GM21619 (cell line): ENCODE measurements around the gene LRRC7.
A peak's percentile ranks its signal among the peaks of the same experiment; 100 is the strongest.
"Not testable (repeated sequence)": the region's sequence is repeated elsewhere in the genome, so short reads cannot be mapped to it uniquely, and the experiment has no call there.

Source experiments
- ATAC-seq: cut with Tn5 transposase; IDR thresholded peaks from one replicate; pipeline ENCODE4 v1.9.1; 2021; ENCODE audit not compliant: unreplicated experiment

The LRRC7 gene

GRCh38 chr1:69693921-69694675 lies 126.4 kb downstream of the LRRC7 start:
- ATAC-seq = no peak

DNA sequence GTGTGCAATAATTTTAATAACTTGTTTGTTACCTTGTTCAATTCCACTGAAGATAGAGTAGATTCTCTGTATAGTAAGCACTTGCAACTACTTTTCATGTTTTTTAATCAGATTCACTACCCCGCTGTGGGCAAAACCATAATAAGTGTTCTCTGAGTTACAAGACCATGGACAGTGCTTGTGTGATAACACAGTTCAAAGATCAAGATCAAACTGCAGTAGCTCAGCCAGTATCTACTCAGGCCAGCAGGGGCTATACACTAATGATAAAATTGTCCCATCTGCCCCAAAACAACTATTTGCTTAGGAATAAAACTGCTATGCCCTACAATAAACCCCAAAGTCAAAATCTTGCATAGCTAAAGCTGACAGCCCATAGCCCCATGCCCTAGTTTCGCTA lies 129.6 kb downstream of the LRRC7 start:
- ATAC-seq = no peak

GRCh38 chr1:69700770-69701169 lies 133.0 kb downstream of the LRRC7 start:
- ATAC-seq = no peak

GRCh38 chr1:69702085-69702484 lies 134.4 kb downstream of the LRRC7 start:
- no peak for ATAC-seq

GRCh38 chr1:69706473-69706872 lies 138.8 kb downstream of the LRRC7 start:
- no peak for ATAC-seq

GRCh38 chr1:69707103-69707502 lies 139.4 kb downstream of the LRRC7 start:
- ATAC-seq = no peak

GRCh38 chr1:69710484-69711189 lies 142.9 kb downstream of the LRRC7 start:
- no peak for ATAC-seq

- ATAC-seq = no peak
Observed at GRCh38 chr1:69711190-69711930, 143.6 kb downstream of the LRRC7 start.

- ATAC-seq = not testable (repeated sequence)
Observed at GRCh38 chr1:69717834-69718233, 150.1 kb downstream of the LRRC7 start.

- ATAC-seq = no peak
Observed at GRCh38 chr1:69728206-69728605, 160.5 kb downstream of the LRRC7 start.

- ATAC-seq = no peak
Observed at GRCh38 chr1:69733061-69733460, 165.3 kb downstream of the LRRC7 start.

DNA sequence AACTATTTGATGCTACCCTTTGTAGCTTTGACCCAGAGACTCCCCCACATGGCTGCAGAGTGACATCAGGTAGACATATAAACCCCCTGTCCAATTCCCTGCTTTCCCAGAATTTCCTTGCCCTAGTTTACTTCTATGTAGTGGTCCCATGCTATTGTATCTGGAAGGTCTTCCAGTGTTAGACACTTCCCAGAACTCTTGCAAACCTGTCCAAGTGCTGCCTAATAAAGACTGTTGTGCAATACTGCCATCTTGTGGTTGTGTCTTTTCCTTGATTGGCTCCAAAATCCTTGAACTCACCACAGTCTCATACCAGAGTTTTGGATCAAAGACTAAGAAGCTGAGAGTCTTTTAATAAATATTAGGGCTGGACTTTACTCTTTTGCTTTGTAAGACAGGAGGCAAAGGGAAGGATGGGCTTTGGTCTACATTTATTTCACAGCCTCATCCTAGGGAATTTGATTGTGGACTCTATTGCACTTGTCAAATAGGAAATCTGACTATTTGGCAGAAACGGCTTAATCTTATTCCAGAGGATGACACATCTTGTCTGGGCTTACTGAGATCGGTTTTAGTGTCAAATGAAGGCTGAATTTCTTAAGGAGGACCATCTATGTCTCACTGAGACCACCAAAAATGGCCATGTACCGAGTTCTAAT lies 169.9 kb downstream of the LRRC7 start:
- peak; percentile 75 for ATAC-seq

GRCh38 chr1:69738458-69739250 lies 170.9 kb downstream of the LRRC7 start:
- no peak for ATAC-seq

GRCh38 chr1:69739251-69739605 lies 171.5 kb downstream of the LRRC7 start:
- no peak for ATAC-seq

DNA sequence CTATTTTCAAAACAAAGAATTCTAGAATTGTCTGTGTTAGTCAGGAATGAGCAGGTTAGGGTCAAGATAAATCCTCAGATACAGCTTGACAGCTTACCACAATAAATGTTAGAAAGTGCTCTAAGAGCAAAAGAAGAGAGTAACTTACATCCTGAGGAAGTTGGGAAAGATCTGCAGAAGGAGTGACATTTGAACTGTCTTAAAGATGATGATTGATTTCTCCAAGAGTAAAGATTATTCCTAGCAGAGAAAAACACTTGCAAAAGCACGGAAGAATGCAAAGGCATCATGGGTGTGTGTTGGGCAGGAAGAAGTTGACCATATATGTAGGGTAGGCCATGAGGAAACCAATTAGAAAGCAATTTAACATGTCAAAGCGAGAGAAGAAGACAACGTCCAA lies 175.4 kb downstream of the LRRC7 start:
- no peak for ATAC-seq

DNA sequence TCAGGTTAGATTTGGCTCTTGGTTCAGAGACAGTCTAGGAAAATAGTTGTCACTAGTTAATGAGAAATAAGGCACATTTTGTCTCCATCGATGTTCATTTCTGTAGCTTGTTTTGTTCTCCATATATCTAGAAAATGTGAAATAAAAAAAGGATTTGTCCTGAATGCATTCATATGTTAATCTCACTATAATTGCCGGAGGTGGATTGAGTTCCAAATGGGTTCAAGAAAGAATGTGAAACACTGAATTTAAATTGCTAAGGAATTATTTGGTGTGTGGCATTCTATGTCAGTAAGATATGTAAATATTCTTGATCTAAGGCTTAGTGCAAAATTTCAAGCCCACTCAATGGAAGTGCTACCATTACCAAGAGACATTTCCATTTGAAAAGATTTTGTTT lies 176.7 kb downstream of the LRRC7 start:
- no peak for ATAC-seq

GRCh38 chr1:69747207-69747606 lies 179.5 kb downstream of the LRRC7 start:
- ATAC-seq = no peak

DNA sequence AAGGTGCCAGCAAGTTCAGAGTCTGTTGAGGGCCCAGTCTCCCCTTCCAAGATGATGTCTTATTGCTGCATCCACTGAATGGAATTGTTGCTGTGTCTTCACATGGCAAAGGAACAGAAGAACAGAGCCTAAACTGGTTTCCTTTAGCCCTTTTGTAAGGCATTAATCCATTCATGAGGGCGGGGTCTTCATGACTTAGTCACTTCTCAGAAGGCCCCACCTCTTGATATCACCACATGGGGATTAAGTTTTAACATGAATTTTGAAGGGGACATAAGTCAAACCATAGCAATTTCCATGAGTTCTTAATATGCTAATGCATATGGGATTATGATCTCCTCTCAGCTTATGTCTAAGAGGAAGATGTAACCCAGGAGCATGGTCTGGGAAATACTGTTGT lies 182.9 kb downstream of the LRRC7 start:
- no peak for ATAC-seq

DNA sequence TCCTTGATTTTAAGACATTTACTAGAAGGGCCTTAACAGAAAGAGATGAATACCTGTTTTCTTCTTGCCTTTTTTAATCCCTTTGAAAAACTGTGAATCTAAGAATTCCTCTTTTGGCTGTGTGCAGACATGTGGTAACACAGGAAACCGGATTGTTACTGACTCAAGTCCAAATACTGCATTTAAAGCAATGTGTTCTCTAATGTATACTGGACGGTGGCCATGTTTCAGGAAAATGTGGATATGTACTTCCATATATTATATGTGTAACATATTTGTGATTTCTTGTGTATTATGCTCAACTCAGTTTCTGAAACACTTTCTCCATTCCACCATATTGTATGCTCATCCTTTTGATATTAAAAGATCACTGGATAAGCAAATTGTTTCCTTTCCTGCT lies 185.1 kb downstream of the LRRC7 start:
- ATAC-seq = no peak

GRCh38 chr1:69754521-69754920 lies 186.8 kb downstream of the LRRC7 start:
- no peak for ATAC-seq

DNA sequence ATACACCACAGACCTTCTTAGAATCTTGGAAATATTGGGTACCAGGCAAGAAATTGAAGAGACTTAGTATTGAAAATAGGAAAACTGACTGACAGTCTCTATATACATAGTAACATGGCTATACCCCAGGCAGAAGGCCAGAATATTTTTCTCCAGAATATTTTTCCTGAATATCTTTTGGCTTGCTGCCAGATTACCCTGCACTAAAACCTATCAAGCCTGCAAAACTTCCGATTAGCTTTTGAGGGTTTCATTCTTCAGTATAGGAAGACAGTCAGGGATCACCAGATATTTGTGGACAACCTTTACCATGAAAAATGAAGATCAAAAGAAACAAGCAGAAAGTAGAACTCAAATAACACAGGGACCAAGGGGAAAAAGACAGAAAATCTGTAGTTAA lies 187.9 kb downstream of the LRRC7 start:
- ATAC-seq = no peak
